ENCODE data around the gene FOCAD.
"Not testable (repeated sequence)": the region's sequence is repeated elsewhere in the genome, so short reads cannot be mapped to it uniquely, and the experiment has no call there.

Gene FOCAD

DNA sequence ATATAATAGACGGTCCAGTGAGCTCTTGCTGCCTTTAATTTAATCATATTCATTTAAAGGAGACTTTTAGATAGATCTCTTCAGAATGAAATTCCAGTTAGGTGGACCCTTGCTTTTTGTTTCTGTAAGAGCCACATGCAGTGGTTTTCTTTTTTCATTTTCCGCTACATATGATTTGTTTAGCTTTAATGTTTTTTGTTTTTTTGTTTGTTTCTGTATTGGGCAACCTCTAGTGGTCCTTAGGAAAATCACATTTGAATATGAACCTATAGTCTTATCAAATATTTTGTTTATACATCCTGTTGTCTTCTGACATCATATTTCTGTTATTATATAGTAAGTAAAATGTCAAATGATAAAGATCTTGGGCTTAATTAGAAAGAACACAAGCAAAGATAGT, 196.6 kb downstream of the FOCAD start:
- DNase-seq: no peak

DNA sequence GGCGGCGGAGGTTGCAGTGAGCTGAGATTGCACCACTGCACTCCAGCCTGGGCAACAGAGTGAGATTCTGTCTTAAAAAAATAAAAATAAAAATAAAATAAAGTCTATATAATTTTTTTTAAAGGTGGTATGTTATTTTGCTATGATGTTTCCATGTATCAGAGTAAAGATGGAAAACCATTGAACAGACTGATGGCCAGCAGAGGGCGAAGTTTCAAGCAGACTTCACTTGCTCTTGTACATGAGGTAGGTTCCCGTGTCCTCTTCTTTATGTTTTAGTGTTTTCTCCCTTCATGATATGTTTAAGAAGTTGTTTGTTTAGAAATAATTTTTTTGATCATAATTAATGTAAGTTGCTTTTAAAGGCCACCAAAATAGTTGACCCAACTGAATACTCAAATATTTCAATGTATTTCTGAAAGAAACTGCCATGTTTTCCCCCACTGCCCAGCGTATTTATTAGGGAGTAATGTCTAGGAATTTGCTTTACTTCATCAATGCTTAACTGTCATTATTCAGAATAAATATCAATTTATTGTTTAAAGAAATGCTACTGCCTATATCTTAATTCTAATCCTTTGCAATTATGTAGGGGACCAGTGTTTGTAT, 201.0 kb downstream of the FOCAD start:
- DNase-seq: peak in 1 of 2 experiments; percentile 40

DNA sequence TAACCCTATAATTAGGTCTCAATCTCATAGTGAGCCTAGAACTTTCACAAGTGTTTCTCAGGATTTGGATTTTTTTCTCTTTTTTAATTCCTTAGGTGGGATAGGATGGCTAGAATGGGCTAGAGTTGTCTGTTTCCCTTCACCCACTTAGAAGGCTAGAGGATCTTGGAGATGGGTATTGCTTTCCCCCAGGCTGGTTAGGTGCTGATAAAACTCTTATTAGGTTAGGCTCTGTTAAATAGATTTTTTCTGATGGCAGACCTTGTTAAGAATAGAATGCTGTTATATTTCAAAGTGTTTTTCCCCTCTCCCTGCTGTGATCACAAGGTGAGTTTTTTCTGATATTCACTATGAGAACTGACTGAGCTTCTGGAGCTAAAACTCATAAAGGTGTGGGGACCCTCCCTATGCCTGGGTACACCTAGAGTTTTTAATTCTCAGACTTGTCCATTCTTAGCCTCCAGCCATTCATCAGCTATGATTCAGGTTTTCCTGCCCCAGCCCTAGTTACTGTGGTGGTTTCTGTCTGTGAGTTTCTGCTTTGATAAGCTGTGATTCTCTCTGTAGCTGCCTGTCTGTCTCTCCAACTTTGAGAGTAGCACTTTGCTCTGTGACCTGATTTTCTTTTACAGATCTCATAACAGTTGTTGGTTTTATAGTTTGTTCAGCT, 215.0 kb downstream of the FOCAD start:
- no peak for DNase-seq

DNA sequence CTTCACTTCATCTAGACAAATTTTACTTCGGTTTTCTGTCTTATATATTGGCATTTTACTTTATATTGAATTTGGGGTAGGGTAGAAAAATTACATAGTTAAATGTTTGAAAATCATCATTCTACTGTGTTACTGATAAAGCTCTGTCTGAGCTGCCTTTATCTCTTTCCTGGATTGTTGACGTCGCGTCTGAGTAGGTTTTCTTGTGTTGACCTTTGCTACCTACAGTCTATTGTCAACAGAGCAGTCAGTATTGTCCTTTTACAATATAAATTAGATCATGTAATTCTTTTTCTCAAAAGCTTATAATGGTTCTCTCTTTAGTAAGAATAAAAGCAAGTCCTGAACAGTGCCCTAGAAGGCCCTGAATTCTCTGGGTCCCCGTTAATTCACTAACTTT, 219.2 kb downstream of the FOCAD start:
- no peak for DNase-seq

DNA sequence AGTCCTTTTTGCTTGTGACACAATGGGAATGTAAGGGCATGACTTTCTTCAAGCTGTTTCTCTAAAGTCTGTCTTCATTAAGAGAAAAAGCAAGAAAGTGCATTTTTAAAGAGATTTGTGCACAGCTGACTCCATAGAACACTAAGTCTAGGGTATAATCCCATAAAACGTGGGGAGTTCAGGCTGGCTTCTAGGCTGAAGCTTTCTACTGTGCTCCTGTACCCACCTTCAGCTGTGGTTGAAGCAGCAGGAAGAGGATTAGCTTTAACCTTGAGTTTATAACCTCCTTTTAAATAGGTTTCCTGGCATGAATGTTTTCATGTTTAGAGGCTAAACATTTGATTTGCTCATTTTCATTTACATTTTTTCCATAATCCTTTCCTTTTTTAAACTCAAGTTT, 220.9 kb downstream of the FOCAD start:
- no peak for DNase-seq

DNA sequence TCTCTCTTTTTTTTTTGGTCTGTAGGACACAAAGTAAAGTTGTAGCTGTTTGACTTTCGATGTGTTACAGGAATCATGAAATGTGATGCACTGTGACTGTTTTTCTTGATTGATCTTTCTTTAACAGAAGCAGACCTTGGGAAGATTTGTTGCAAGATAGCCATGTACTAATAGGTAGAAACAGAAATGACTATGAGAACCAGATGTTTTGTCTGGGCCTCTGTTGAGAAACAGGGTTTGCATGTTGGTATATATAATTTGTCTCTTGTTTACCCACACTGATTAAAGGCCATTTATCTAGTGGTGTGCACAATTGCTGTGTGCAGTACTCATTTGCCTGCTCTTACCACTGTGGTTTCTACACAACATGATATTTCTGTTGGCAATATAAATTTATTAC, 222.3 kb downstream of the FOCAD start:
- no peak for DNase-seq

DNA sequence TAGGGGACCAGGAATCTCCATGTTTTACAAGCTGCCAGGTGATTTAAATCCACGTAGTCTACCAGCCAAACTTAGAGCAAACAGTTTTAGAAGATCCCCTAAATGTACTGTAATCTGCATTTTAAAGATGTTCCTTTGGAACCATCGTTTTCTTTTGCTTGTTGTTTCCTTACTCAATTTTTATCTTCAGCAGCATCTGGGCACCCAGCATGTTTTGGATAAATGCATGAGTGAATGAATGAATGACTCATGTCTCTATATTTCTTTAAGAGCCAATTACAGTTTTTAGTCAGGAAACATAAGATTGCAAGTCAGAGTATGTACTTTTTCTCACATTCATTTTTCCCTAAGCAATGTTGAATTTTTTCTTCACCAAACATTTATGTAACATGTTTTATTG, 224.4 kb downstream of the FOCAD start:
- DNase-seq: no peak

DNA sequence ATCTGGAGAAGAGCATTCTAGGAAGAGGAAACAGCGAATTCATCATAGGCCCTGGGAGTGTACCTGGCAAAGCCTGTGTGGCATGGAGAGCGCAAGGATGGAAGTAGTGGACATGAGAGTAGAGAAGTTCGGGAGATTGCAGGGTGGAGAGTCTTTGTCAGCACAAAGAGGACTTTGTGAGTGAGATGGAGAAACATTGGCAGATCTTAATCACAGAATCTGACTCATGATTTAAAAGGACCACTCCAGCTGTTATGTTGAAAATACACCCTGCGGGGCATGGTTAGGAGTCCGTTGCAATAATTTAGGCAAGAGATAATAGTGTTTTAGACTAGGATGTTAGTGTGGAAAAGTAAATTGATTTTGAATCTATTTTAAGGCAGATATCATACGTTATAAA, 230.5 kb downstream of the FOCAD start:
- no peak for DNase-seq

DNA sequence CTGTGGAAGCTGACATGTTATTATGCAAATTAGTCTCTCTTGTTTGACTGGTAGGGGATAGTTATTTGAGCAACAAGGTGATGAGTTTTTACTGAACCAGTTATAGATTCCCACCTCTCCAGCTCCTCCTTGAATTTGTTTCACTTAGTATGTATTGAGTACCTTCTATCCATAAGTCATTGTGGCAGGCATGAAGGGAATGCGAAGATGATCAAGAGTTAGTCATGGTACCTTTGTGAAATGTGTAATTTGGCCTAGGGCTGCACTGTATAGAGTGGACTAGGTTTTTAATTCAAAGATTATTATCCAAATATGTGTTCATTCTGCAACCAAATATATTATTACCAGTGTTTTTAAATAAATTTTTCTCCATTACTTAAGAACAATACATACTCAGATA, 237.3 kb downstream of the FOCAD start:
- DNase-seq: no peak

DNA sequence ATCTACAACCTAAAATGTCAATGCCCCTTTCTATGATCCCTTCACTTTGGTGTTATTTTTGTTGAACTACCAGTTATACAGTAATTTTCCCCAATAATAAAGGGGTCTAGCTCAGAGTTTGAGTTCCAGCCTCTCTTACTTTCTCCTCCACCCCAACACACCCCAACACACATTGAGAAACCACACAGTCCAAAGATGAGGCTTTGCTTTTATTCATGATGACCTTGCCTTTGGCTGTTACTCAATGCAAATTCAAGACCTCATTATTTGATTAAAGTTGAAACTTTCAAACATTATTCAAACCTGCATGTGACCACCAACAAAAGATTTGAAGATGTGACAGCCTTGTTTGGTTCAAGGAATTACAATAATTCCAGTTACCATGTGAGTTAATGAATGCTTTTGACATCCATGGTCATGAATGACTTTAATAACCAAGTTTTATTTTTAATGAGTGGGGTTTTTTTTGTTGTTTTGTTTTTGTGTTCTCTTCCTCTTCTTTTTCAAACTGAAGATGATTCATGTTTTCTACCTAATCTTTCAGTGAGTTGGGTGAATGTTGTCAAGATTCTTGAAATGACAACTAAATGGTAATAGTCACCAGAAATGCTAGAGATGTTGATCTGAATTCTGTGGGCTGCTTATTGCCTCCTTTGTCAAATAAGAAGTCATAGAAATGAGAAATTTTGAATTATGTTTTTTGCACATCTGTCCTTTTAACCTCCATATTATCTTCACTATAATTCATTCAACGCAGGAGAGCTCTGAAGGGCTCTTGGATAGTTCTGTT, 241.4 kb downstream of the FOCAD start:
- DNase-seq: no peak

DNA sequence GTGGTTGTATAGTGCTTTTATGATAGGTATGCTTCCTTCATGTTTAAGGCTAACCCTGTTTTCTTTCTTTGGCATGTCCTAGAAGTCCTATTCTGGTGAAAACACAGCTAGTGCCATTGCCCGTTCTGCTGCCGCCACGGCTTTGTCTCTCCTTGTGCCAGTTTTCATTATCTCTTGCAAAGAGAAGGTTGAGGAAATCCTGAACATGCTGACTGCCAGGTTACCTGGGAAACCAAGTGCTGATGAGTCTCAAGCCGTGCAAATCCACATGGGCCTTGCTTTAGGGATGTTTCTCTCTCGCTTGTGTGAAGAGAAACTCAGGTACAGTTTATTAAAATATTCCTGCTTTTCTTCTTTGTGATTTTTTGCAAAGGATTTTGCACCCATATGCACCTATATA, 245.2 kb downstream of the FOCAD start:
- no peak for DNase-seq

DNA sequence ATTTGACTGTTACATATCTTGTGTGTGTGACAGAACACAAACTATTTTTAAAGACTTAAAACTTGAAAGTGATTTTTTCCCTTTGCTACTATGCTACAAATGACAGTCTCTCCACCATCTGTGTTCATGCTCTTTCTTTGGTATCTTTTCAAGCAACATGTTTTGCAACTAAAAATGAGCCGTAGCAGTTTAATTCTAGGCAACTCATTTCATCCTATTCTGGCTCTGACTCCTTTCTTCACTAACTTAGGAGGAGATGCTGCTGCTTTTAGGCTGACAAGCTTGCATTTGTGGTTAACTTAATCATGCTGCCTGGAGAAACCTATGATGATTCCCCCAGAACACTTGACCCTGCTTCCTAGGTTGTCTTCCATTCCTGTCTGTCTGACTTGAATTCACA, 246.8 kb downstream of the FOCAD start:
- no peak for DNase-seq

DNA sequence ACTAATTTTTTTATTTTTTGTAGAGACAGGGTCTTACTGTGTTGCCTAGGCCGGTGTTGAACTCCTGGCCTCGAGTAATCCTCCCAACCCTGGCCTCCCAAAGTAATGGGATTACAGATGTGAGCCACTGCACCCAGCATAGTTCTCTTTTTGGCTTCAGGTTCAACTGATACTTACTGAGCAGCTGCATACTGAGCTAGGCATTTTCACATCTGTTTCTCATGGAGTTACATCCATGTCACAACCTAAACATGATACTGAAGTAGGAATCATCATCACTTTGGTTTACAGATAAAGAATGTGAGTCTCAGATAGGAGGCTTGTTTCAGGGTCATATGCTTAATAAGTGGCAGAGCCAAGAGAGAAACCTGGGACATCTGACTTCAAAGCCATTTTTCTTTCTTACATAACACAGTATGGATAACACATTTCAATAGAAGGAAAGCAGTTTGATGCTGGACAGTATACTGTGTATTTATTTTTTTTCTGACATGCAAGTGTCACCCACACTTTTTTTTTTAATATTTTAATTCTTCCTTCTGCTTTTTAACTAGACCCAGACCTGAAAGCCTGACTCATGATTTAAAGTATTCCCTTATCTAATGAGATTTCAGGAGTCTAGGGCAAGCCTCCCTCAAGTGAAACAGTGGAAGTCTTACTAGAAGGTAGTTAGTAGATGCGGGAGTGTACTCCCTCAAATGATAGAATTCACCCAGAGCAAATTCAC, 256.6 kb downstream of the FOCAD start:
- no peak for DNase-seq

DNA sequence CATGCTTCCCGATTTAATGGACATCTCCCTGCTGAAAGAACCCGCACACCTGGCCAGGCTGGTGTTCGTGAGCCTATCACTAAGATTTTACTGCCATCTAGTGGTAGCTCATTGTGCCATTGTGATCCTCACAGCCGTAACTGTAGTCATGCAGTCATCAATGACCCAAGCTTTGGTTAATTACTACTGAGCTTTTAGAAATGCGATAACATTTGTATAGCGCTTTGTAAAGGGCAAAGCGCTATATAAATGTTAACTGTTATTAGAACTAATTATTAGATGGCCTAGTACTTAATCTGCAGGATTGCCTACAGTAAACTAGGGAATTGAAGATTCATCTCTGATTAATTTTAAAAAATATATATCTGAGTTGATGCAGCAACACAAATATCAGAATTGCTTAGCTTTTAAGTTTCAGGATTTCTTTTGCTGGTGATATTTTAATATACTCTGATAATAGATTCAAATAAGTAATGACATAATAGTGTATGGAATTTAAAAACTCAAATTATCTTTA, 257.2 kb downstream of the FOCAD start:
- peak; percentile 15 to 83 for DNase-seq

DNA sequence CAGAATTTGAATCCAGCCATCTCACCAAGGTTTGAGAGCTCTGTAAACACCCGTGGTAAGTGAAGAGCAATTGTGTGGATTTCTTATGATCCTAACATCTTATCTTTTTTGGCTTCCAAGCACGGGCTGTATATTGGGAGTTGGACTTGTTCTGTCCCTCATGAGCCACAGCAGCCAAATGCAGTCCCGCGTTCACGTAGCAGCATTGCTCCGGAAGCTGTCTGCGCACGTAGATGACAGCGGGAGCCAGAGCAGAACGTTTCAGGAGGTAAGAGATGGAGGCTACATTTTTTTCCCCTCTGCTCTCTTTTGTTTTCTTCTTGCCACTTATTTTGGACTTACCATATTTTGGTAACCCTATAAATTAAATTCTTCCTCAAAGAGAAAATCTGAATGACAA, 260.4 kb downstream of the FOCAD start:
- DNase-seq: no peak

DNA sequence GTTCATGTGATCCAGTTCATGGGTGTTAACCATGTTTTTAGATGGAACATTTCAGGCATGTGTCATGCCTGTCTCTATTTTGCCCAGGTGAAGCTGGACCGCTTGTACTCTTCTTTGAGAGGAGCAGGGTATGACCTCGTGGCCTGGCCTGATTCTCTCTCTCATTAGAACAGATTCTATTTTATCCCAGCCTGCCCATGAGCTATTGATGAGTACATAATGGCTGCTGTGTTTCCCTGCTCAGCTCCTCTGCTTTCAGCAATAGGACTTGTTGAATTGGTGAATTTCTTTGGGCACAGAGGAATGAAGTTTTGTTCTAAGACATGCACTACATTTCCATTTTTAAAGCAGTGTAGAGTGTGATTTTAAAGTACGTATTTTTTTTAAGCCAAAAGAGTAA, 261.2 kb downstream of the FOCAD start:
- no peak for DNase-seq

DNA sequence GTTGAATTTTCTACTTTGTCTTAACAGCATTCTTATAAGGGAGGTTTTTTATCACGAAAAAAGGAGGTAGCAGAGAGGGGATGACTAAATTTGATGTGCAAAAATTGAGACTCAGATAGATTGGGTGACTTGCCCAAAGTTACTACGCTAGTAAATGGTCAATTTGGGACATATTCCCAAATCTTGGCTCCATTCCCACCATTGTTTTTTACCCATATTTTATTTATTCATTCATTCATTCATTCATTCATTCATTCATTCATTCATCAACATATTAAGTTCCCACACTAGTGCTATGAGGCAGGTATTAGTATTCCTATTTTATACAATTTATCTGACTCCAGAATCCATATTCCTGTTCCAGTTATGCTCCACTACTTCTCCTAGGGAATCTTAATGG, 261.8 kb downstream of the FOCAD start:
- DNase-seq: no peak

DNA sequence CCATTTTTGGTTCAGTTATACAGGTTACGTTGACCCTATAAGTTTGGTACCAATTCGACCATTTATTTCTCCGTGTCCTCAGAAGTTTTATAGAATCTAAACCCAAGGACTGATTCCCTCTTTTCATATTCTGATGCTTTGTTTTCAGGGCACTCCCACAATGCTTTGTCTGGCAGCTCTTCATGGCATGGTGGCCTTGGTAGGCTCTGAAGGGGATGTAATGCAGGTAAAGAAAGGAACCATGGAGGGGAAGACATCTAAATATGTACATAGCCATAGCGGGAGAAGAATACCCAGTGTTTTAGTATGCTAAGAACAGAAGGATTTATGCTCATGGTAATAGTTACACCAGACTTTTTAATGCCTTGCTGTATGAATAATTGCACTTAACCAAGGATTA, 264.6 kb downstream of the FOCAD start:
- DNase-seq: no peak

DNA sequence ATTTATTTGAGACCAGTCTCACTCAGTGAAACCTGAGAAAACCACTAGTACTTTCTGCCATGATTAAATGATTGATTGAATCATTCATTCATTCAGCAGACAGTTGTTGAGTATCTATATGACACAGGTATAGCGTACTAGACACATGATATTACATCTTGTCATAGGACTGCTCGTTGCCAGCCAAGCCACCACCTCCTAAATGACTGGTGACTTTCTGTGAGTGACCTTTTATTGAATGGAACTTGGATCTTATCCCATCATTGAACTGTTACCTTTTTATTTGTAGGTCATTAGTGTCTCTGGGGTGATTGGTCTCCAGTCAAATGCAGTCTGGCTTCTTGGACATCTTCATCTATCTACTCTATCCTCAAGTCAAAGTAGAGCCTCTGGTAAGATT, 266.6 kb downstream of the FOCAD start:
- no peak for DNase-seq

DNA sequence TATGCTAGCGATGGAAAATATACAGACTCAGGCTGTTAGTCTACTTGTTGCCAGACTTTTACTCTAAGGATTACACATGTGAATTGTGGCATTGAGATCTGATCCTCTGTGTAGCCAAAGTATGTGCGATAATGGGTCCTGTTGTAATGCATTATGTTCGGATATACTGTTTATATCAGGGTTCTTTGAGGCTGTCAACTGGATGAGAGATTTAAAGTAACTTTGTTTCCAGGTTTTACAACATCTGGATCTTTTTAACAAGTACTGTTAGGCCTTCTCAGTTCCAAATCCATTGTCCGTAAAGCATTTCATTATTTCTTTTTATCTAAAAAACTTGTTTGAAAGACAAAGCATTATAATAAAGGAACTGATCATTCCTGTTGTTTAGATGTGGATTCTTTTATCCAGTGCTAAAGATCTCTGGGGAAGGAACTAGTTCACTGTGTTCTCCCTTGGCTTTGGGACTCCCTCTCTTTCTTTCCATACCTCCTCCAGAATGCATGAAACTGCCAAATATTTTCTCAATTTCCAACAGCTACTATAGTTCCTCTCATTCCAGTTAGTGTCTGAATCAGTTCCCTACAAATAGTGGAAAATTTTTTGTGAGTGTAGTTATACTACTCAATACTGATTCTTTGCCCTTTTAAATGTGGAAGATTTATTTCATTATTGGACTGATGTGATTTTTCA, 278.6 kb downstream of the FOCAD start:
- DNase-seq: no peak

DNA sequence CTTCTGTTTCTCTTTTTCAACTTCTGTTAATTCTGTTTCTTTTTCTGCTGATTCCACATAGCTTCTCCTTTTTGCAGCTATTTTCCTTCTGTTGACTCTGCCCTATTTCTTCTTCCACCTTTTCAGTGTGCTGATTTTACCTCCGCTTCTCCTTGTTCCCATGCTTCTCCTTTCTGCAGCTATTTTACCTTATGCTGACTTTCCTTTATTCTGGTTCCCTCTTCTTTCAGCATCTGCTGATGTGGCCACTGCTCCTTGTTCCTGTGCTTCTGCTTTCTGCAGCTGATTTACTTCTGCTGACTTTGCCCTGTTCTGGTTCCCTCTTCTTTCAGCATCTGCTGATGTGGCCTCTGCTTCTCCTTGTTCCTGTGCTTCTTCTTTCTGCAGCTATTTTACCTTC, 288.6 kb downstream of the FOCAD start:
- DNase-seq: no peak

DNA sequence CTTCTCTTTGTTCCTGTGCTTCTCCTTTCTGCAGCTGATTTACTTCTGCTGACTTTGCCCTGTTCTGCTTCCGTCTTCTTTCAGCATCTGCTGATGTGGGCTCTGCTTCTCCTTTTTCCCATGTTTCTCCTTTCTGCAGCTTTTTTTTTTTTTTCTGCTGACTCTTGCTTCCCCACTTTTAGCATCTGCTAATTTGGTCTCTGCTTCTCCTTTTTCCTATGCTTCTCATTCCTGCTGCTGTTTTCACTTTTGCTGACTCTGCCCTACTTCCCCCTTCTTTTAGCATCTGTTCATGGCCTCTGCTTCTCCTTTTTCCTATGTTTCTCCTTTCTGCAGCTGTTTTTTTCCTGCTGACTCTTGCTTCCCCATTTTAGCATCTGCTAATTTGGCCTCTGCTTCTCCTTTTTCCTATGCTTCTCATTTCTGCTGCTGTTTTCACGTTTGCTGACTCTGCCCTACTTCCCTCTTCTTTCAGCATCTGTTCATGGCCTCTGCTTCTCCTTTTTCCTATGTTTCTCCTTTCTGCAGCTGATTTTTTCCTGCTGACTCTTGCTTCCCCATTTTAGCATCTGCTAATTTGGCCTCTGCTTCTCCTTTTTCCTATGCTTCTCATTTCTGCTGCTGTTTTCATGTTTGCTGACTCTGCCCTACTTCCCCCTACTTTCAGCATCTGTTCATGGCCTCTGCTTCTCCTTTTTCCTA, 289.3 kb downstream of the FOCAD start:
- not testable (repeated sequence) for DNase-seq
